Measurements from ENCODE around the gene MCC. TPM values are rescaled to one million over a fixed set of nuclear protein-coding genes. Genes with fewer than 3 reads are reported as not detected.

The MCC gene
- total RNA-seq, 1 experiment from 2014 or later: 7.1 TPM

DNA sequence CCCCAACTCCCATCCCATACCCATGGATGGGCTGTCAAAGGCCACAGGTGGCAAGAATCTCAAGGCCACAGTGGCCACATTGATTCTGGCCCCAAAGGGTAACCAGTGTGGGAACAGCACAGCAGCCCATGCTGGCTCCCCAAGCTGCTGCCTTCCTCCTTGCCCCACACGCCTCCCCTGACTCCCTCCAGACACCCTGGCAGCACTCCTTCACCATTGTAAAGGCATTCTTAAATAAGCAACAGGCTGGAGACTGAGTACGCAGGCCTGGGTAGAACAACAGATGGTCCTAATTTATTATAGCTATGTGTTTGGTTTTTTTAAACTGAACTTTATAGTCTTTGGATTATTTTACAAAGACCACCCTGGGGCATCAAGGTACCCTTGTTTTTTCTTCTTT lies 212.3 kb downstream of the MCC start:
- ChIA-PET CTCF (no interaction called here), POLR2A (ENCODE audit: unreplicated experiment) (no interaction called here)
- no TSS peak for BruUV-seq (replicated peaks)
- Histone ChIP-seq H4K20me1 (ENCODE audit: low read length) (no peaks in the 10 kb centered on the region), H3K9me2 (replicated peaks; ENCODE audit: low read length) (no peaks in the 10 kb centered on the region), H3K4me3 (ENCODE audit: low read length) (no peak overlapping the region), H3K27me3 (ENCODE audit: low read length) (no peaks in the 10 kb centered on the region), H2AFZ (ENCODE audit: low read length) (no peak overlapping the region), H3K4me1 (ENCODE audit: insufficient read depth, low read length) (no peaks in the 10 kb centered on the region), H3K36me3 (ENCODE audit: low read depth, low read length) (no peaks in the 10 kb centered on the region), H3K4me2 (ENCODE audit: low read length) (no peak overlapping the region), H3K79me2 (ENCODE audit: low read length) (no peaks in the 10 kb centered on the region), H3K9me3 (ENCODE audit: low read length) (no peaks in the 10 kb centered on the region), H3F3A (ENCODE audit: low read length, unreplicated experiment) (no peaks in the 10 kb centered on the region), H3K9ac (ENCODE audit: low read length) (no peak overlapping the region), H3K27ac (ENCODE audit: low read length) (no peak overlapping the region)
- ATAC-seq: no peak
- no peak for DNase-seq
- TF ChIP-seq EZH2phosphoT487 (IDR thresholded peaks at IDR 0.05; ENCODE audit: borderline replicate concordance, low read length): no peak
- TF ChIP-seq EZH2 (IDR thresholded peaks at IDR 0.05; ENCODE audit: low read length, unreplicated experiment): no peak
- no peak for TF ChIP-seq CTCF (conservative IDR thresholded peaks at IDR 0.05; ENCODE audit: low read depth, low read length)
- intact Hi-C loops (cut with micrococcal nuclease): no loop called here

GRCh38 chr5:113274836-113275414 lies 213.3 kb downstream of the MCC start:
- CTCF ChIA-PET: no interaction called here
- H3K79me2 ChIP-seq (ENCODE audit: low read length): no peaks in the 10 kb centered on the region
- POLR2A ChIA-PET (ENCODE audit: unreplicated experiment): no interaction called here

More at GRCh38 chr5:113274836-113275414, 213.3 kb downstream of the MCC start:
- Histone ChIP-seq H3K4me2 (ENCODE audit: low read length) (no peak overlapping the region), H3K4me3 (ENCODE audit: low read length) (no peak overlapping the region), H3K9me2 (replicated peaks; ENCODE audit: low read length) (no peaks in the 10 kb centered on the region), H4K20me1 (ENCODE audit: low read length) (no peaks in the 10 kb centered on the region), H3K27me3 (ENCODE audit: low read length) (no peaks in the 10 kb centered on the region), H3K27ac (ENCODE audit: low read length) (no peak overlapping the region), H3K4me1 (ENCODE audit: insufficient read depth, low read length) (no peaks in the 10 kb centered on the region), H2AFZ (ENCODE audit: low read length) (no peak overlapping the region), H3K9ac (ENCODE audit: low read length) (no peak overlapping the region), H3K36me3 (ENCODE audit: low read depth, low read length) (no peaks in the 10 kb centered on the region), H3K9me3 (ENCODE audit: low read length) (no peaks in the 10 kb centered on the region), H3F3A (ENCODE audit: low read length, unreplicated experiment) (no peaks in the 10 kb centered on the region)
- intact Hi-C loops (cut with micrococcal nuclease): no loop called here
- TF ChIP-seq EZH2phosphoT487 (IDR thresholded peaks at IDR 0.05; ENCODE audit: borderline replicate concordance, low read length) (no peak), CTCF (conservative IDR thresholded peaks at IDR 0.05; ENCODE audit: low read depth, low read length) (no peak), EZH2 (IDR thresholded peaks at IDR 0.05; ENCODE audit: low read length, unreplicated experiment) (no peak)
- DNase-seq: no peak
- ATAC-seq: no peak
- BruUV-seq (replicated peaks): no TSS peak

All from PC-3 (cell line).